Activated T-helper 1 cell treated with anti-CD3 and anti-CD28 coated beads, Interleukin-2, amount 50 U/mL, for 16 hours (primary cell): ENCODE results near the gene CDH13.

Source experiments
- DNase-seq, 2 donors: peaks; one replicate each; pipeline ENCODE4 v3.0.0-alpha.2; 2020; ENCODE audit warnings: low read depth in 1 of 2, low spot score in 1 of 2

Gene CDH13

GRCh38 chr16:83031524-83031923, 404.8 kb downstream of the CDH13 start:
- DNase-seq, result no peak

GRCh38 chr16:83037102-83037501, 410.3 kb downstream of the CDH13 start:
- no peak for DNase-seq

- DNase-seq, result no peak
Observed at GRCh38 chr16:83037884-83038283, 411.1 kb downstream of the CDH13 start.

GRCh38 chr16:83040174-83040573, 413.4 kb downstream of the CDH13 start:
- DNase-seq, result no peak

GRCh38 chr16:83044589-83044988, 417.8 kb downstream of the CDH13 start:
- no peak for DNase-seq

- DNase-seq, result no peak
Observed at GRCh38 chr16:83045790-83046189, 419.0 kb downstream of the CDH13 start.

GRCh38 chr16:83046664-83047063, 419.9 kb downstream of the CDH13 start:
- DNase-seq, result no peak

GRCh38 chr16:83051451-83051850, 424.7 kb downstream of the CDH13 start:
- DNase-seq, result no peak

GRCh38 chr16:83054283-83054682, 427.5 kb downstream of the CDH13 start:
- DNase-seq, result no peak

- no peak for DNase-seq
Observed at GRCh38 chr16:83058376-83058775, 431.6 kb downstream of the CDH13 start.

- no peak for DNase-seq
Observed at GRCh38 chr16:83059237-83059636, 432.5 kb downstream of the CDH13 start.

GRCh38 chr16:83066011-83066410, 439.2 kb downstream of the CDH13 start:
- DNase-seq, result no peak

GRCh38 chr16:83066881-83067280, 440.1 kb downstream of the CDH13 start:
- DNase-seq, result no peak

GRCh38 chr16:83068686-83069085, 441.9 kb downstream of the CDH13 start:
- no peak for DNase-seq

GRCh38 chr16:83070416-83071209, 443.8 kb downstream of the CDH13 start:
- no peak for DNase-seq

- DNase-seq, result no peak
Observed at GRCh38 chr16:83075956-83076355, 449.2 kb downstream of the CDH13 start.

GRCh38 chr16:83083361-83083760, 456.6 kb downstream of the CDH13 start:
- no peak for DNase-seq

- DNase-seq, result no peak
Observed at GRCh38 chr16:83085660-83086059, 458.9 kb downstream of the CDH13 start.

GRCh38 chr16:83095941-83096692, 469.3 kb downstream of the CDH13 start:
- no peak for DNase-seq

GRCh38 chr16:83098536-83098935, 471.8 kb downstream of the CDH13 start:
- no peak for DNase-seq

GRCh38 chr16:83100679-83101078, 473.9 kb downstream of the CDH13 start:
- no peak for DNase-seq

GRCh38 chr16:83102336-83102735, 475.6 kb downstream of the CDH13 start:
- no peak for DNase-seq
